Measurements from ENCODE around the gene RAP1A. TPM values are rescaled to one million over a fixed set of nuclear protein-coding genes. Genes with fewer than 3 reads are reported as not detected.
"Not testable (repeated sequence)": the region's sequence is repeated elsewhere in the genome, so short reads cannot be mapped to it uniquely, and the experiment has no call there.

Gene RAP1A
- total RNA-seq, 1 experiment from 2014 or later = 26.7 TPM

DNA sequence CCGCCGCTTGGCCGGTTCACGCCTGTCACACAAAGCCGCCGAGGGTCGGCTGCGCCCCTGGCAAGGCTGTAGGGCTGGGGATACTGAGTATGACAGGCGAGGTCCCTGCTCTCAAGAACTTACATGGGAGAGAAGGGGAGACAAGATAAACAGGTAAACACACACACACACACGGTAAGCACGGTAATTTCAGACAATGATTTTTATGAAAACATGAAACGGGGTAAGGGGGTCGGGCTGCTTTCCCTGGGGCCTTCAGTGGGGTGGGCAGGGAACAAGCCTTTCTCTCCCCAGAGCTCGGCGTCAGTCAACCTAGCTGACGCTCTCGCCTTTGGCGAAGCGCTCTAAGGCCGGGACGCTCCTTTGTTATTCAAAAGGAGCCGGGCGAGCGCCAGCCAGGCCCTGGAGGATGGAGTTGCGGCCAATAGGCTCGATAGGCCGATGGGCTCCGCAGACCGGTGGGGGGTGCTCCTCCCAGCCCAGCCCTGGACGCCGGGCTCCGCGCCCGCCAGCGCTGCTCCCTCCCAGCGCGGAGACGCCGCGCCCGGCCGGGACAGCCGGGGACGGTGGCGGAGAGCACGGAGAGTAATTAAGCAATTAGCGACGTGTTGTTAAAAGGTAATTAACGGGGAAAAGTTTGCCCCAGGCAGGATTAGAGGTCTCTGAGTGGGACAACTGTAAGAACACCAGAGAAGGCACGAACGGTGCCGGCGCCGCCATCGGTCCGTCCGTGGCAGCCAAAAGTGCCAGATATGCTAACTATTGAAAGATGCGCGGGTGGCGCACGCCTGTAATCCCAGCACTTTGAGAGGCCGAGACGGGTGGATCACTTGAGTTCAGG is 120.6 kb downstream of the RAP1A start:
- peaks cover 25% of the 10 kb centered on the region for H3K4me1 ChIP-seq (ENCODE audit: insufficient read depth, low read length)
- Mint-ChIP-seq H3K27me3 (ENCODE audit: low read depth) (peaks cover 39% of the 10 kb centered on the region), H3K4me1 (peaks cover 10 to 15% of the 10 kb centered on the region in 2 experiments), H3K36me3 (ENCODE audit: insufficient read depth in 1 of 3, low read depth in 3 of 3) (no peaks in the 10 kb centered on the region), H3K27ac (peak overlapping the region; percentile 63 to 98 (median 87); a peak in 6 of 7 replicates), H3K4me3 (peak overlapping the region; percentile 90 to 92), H3K9me3 (no peaks in the 10 kb centered on the region; a peak in 1 of 5 replicates)
- no peaks in the 10 kb centered on the region for H3K9me3 ChIP-seq (ENCODE audit: control insufficient read depth, low read depth, low read length)
- no peak overlapping the region for H3K4ac ChIP-seq (ENCODE audit: low read depth, low read length)
- no peak overlapping the region for H3K27ac ChIP-seq (ENCODE audit: insufficient read length, low read depth, low read length)
- peak; percentile 94 for DNase-seq
- H2BK20ac ChIP-seq (ENCODE audit: low read depth, low read length, poor library complexity, severe bottlenecking) = no peak overlapping the region
- no peak overlapping the region for H4K91ac ChIP-seq (ENCODE audit: insufficient read length, low read depth, low read length)
- peak overlapping the region; percentile 81 for H3K4me2 ChIP-seq (ENCODE audit: insufficient read depth, insufficient read length, low read length)
- no peak overlapping the region for H3K18ac ChIP-seq (ENCODE audit: insufficient read length, low read depth, low read length)
- no peak overlapping the region for H2AFZ ChIP-seq (ENCODE audit: low read length)
- H3K9ac ChIP-seq (ENCODE audit: extremely low read depth, insufficient read length, low read length) = peak overlapping the region; percentile 15
- H3K79me1 ChIP-seq (ENCODE audit: insufficient read depth, low read depth, low read length, poor library complexity, severe bottlenecking) = no peaks in the 10 kb centered on the region
- WGBS (ENCODE audit: extremely low coverage, insufficient read length, low lambda C conversion rate) = no CpG with 5 or more reads among the region's 63 CpGs
- no peak overlapping the region for H2BK12ac ChIP-seq (ENCODE audit: insufficient read length, low read depth, low read length)
- no peak overlapping the region for H3K56ac ChIP-seq (ENCODE audit: insufficient read length, low read depth, low read length)
- H3K27me3 ChIP-seq (ENCODE audit: insufficient read depth, low read length) = no peaks in the 10 kb centered on the region
- no peak overlapping the region for H4K5ac ChIP-seq (ENCODE audit: insufficient read length, low read depth, low read length)
- no peaks in the 10 kb centered on the region for H4K20me1 ChIP-seq (ENCODE audit: control insufficient read depth, insufficient read depth, insufficient read length)
- no peak overlapping the region for H3K23ac ChIP-seq (ENCODE audit: insufficient read length, low read depth, low read length)
- no peak overlapping the region for H2BK5ac ChIP-seq (ENCODE audit: insufficient read length, low read length)
- no peak overlapping the region for H3T11ph ChIP-seq (ENCODE audit: low read length)
- TF ChIP-seq, protein P1, sequence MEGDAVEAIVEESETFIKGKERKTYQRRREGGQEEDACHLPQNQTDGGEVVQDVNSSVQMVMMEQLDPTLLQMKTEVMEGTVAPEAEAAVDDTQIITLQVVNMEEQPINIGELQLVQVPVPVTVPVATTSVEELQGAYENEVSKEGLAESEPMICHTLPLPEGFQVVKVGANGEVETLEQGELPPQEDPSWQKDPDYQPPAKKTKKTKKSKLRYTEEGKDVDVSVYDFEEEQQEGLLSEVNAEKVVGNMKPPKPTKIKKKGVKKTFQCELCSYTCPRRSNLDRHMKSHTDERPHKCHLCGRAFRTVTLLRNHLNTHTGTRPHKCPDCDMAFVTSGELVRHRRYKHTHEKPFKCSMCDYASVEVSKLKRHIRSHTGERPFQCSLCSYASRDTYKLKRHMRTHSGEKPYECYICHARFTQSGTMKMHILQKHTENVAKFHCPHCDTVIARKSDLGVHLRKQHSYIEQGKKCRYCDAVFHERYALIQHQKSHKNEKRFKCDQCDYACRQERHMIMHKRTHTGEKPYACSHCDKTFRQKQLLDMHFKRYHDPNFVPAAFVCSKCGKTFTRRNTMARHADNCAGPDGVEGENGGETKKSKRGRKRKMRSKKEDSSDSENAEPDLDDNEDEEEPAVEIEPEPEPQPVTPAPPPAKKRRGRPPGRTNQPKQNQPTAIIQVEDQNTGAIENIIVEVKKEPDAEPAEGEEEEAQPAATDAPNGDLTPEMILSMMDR (conservative IDR thresholded peaks at IDR 0.05) = no peak
- H3K14ac ChIP-seq (ENCODE audit: insufficient read depth, low read length) = peak overlapping the region; percentile 11; the same call in 1 of the 2 replicates
- no peaks in the 10 kb centered on the region; the same call in 1 of the 2 replicates for H3K79me2 ChIP-seq (ENCODE audit: insufficient read depth, low read length)
- H4K8ac ChIP-seq (replicated peaks; ENCODE audit: insufficient read length, low read depth, low read length) = no peak overlapping the region
- peaks cover 19% of the 10 kb centered on the region for H3K23me2 ChIP-seq (ENCODE audit: insufficient read length, low read depth, low read length, poor library complexity, severe bottlenecking)
- no peak overlapping the region for H2BK15ac ChIP-seq (ENCODE audit: low read depth, low read length)
- H2AK5ac ChIP-seq (ENCODE audit: insufficient read length, low read length) = no peak overlapping the region
- no peak overlapping the region for H2BK120ac ChIP-seq (ENCODE audit: low read depth, low read length, poor library complexity, severe bottlenecking)

DNA sequence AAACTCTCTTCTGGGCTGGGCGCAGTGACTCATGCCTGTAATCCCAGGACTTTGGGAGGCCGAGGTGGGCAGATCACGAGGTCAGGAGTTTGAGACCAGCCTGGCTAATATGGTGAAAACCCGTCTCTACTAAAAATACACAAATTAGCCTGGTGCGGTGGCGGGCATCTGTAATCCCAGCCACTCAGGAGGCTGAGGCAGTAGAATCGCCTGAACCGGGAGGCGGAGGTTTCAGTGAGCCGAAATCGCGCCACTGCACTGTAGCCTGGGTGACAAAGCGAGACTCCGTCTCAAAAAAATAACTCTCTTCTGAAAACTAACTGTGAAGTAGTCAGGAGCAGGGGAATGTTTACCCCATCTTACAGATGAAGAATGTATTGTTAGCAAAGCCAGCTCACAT is 122.7 kb downstream of the RAP1A start:
- not testable (repeated sequence) for H2AFZ ChIP-seq (ENCODE audit: low read length); H4K91ac ChIP-seq (ENCODE audit: insufficient read length, low read depth, low read length); H4K5ac ChIP-seq (ENCODE audit: insufficient read length, low read depth, low read length); H2AK5ac ChIP-seq (ENCODE audit: insufficient read length, low read length); H3K79me1 ChIP-seq (ENCODE audit: insufficient read depth, low read depth, low read length, poor library complexity, severe bottlenecking); H3K9me3 ChIP-seq (ENCODE audit: control insufficient read depth, low read depth, low read length); H3K56ac ChIP-seq (ENCODE audit: insufficient read length, low read depth, low read length); H3K9ac ChIP-seq (ENCODE audit: extremely low read depth, insufficient read length, low read length); H3K14ac ChIP-seq (ENCODE audit: insufficient read depth, low read length); H2BK120ac ChIP-seq (ENCODE audit: low read depth, low read length, poor library complexity, severe bottlenecking); DNase-seq; H3K36me3 Mint-ChIP-seq (ENCODE audit: insufficient read depth in 1 of 3, low read depth in 3 of 3); H3K4me3 Mint-ChIP-seq; H2BK20ac ChIP-seq (ENCODE audit: low read depth, low read length, poor library complexity, severe bottlenecking); H3K9me3 Mint-ChIP-seq; H4K8ac ChIP-seq (replicated peaks; ENCODE audit: insufficient read length, low read depth, low read length); H3K18ac ChIP-seq (ENCODE audit: insufficient read length, low read depth, low read length); H3K23ac ChIP-seq (ENCODE audit: insufficient read length, low read depth, low read length); H3T11ph ChIP-seq (ENCODE audit: low read length); H3K4ac ChIP-seq (ENCODE audit: low read depth, low read length); H3K27me3 ChIP-seq (ENCODE audit: insufficient read depth, low read length); H2BK5ac ChIP-seq (ENCODE audit: insufficient read length, low read length); H3K4me2 ChIP-seq (ENCODE audit: insufficient read depth, insufficient read length, low read length); H3K27ac Mint-ChIP-seq; H2BK15ac ChIP-seq (ENCODE audit: low read depth, low read length); H3K4me1 ChIP-seq (ENCODE audit: insufficient read depth, low read length); H3K27ac ChIP-seq (ENCODE audit: insufficient read length, low read depth, low read length); H2BK12ac ChIP-seq (ENCODE audit: insufficient read length, low read depth, low read length); H3K79me2 ChIP-seq (ENCODE audit: insufficient read depth, low read length); H4K20me1 ChIP-seq (ENCODE audit: control insufficient read depth, insufficient read depth, insufficient read length)
- no CpG with 5 or more reads among the region's 14 CpGs for WGBS (ENCODE audit: extremely low coverage, insufficient read length, low lambda C conversion rate)
- Mint-ChIP-seq H3K27me3 (ENCODE audit: low read depth) (peaks cover 36% of the 10 kb centered on the region), H3K4me1 (peaks cover 10 to 15% of the 10 kb centered on the region in 2 experiments)
- peaks cover 17% of the 10 kb centered on the region for H3K23me2 ChIP-seq (ENCODE audit: insufficient read length, low read depth, low read length, poor library complexity, severe bottlenecking)
